Effector CD4-positive, alpha-beta T cell (primary cell): Measurements from ENCODE around the gene UBR4.

ENCODE experiments used
- DNase-seq: peaks from one replicate; pipeline ENCODE4 v3.0.0-alpha.2; 2020

The UBR4 gene

DNA sequence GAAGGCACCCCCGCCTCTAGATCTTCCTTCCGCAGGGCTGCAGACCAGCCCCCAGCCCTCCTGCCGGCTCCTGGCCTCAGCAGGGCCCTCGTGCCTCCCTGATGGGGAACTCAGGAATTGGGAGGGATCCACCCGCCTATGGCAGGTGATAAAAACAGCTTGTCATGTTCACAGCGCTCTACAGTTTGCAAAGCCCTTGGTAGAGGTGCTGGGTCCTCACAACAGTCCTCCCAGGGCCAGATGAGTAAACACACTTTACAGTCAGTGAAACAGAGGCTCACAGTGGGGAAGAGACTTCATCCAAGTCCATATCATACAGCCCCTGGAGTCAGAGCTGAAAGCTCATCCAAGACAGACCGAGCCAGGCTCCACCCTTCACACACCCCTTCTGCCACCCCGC is 156.6 kb downstream of the UBR4 start:
- DNase-seq = no peak

DNA sequence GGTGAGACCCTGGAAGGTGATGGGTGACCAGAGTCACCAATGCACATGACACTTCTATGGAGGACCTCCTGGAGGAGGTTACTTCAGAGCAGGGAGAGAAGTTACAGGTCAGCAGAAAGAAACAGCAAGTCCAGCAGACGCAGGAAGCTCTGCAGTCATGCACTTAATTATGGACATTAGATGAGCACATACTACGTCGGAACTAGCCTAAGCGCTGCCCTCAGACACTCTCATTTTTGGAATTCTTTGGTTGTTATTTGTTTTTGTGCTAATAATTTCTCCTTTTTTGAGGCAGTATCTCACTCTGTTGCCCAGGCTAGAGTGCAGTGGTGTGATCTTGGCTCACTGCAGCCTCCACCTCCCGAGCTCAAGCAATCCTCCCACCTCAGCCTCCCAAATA is 160.3 kb downstream of the UBR4 start:
- no peak for DNase-seq

DNA sequence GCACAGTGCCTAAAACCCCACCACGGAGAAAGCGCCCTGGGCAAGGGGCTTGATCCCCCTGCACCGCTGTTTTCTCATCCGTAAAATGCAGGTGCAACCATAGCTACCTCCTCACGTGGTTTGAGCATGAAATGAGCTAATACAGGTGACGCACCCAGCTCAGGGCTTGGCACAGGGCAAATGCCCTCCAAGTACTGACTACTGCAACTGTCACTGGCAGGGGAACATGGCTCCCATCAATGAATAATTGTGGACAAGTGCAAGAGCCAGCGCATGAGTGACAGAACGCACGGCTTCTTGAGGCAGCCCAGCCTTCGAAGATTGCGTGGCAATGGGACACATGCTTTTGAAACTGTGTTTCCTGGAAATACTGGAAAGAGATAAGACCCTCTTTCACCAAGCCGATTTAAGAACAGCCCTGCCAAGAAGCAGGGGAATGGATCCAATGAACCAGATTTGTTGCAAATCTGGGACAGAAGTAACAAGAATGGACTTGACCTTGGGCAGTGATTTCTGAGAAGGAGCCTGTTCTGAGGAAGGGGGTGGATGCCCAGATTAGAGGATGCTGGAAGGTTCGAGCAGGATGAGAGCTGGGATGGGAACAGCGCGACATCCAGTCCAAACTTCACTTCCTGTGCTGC is 160.8 kb downstream of the UBR4 start:
- DNase-seq = no peak

DNA sequence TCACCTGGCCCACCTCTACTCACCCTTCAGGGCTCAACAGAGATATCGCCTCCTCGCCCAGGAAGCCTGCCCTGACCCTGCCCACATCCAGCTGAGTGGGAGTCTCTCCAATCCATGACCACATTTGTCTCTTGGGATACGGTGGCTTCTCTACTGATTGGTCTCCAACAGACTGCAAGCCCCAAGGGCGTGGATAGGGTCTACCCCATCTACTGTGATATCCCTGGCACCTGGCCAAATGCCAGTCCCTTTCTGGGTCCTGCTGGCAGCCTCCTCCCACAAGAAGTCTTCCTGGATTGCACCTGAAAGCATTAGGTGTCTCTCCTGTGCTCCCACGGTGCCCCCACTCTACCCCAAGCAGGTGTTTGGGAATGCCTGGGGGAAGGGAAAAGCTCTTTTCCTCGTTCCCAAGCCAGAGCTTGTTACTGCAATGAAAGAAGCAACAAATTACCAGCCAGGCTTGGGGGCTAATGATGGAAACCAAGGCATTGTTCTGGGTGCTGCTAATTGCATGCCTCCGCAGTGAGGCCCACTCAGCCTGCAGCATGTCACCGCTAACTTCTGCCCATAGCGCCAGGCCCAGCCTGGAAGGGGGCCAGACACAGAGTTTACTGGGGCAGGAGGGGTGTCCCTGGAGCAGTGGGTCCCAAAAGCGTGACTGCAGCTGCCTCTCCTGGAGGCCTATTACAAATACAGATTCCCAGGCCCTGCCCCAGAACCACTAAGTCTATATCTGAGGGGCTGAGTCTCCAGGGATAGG is 162.9 kb downstream of the UBR4 start:
- no peak for DNase-seq

GRCh38 chr1:19045898-19046880 is 163.9 kb downstream of the UBR4 start:
- no peak for DNase-seq

DNA sequence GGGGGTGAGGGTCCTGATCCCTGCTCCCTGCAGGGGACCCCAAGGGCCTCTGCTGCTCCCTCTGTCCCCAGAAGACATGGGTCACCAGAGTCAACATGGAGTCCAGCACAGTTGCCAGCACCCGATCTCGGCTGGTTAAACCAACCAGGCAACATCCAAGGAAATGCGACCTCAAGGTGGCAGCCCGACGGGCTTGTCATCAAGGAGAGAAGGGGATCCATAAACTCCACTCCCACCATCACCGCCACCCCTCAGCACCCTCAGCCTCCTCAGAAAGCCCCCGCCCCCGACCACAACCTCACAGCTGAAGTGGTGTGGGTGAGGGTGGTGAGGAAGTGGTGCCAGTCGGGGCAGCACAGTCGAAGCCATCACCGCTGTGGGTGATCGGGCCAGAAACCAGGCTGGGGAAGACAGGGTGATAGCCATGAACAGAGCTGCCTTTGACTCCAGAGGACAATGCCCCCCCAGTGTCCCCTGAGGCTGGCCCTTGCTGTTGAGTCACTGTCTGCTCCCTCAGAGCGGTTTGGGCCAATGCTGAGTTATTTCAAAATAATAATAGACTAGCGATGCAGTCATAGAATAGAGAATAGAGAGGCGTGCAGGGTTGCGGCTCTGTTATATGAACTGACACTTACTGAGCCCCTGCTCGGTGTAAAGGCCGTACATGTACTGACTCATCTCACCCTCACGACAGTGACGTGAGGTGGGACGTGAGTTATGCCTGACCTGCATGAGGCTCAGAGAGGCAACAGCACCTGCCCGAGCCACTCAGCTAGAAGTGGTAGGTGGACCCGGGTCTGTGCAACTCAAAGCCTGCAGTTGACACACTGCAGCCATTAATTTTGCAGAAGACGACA is 164.9 kb downstream of the UBR4 start:
- DNase-seq = no peak

DNA sequence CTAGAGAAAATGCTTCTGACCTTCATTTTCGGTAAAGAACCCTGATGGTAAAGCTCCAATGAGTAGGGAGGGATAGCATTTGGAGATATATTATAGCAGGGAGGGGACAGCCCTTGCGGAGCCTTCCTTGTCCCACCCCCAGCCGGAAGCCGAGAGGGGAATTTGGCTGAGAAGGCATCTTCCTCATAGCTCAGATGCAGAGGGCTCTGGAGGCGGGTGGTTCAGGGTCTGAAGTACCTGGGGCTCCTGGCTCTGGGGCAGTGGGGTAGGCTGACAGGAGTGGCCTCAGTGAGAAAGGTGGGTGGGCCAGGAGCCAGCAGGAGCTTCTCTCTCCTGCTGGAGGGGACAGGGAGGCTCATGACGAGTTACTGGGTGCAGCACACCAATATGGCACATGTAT is 165.6 kb downstream of the UBR4 start:
- no peak for DNase-seq

- DNase-seq = no peak
Observed at GRCh38 chr1:19043579-19044443, 166.3 kb downstream of the UBR4 start.

DNA sequence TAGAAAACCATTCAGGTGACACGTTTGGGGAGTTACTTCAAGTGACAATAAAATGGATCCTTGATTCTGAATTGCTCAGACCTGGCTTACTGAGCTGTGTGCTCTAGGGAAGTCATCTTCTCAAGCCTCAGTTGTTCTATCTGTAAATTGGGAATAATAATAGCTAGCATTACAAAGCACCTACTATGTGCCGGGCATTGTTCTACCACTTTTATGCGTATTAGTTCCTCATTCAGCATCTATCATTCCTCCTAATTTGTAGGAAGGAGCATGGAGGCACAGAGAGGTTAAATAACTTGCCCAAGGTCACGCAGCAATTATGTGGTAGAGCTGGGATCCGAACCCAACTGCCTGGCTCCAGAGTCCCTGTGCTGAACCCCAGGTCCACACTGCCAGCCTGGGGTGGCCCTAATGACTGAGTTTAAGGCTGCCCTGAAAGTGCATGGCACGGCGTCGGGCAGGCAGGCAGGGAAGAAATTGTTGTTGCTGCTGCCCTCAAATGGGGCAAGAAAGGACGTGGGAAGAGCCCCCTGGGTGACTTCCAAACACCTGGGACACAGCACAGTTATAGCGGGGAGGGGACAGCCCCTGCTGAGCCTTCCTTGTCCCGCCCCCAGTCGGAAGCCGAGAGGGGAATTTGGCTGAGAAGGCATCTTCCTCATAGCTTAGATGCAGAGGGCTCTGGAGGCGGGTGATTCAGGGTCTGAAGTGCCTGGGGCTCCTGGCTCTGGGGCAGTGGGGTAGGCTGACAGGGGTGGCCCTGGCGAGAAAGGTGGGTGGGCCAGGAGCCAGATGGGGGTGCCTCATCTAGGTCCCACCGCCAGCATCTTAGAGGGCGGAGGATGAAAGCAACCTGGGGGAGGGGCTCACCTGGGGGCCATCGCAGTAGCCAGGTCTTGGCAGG is 167.1 kb downstream of the UBR4 start:
- DNase-seq = no peak

GRCh38 chr1:19040010-19040680 is 169.9 kb downstream of the UBR4 start:
- DNase-seq = no peak

DNA sequence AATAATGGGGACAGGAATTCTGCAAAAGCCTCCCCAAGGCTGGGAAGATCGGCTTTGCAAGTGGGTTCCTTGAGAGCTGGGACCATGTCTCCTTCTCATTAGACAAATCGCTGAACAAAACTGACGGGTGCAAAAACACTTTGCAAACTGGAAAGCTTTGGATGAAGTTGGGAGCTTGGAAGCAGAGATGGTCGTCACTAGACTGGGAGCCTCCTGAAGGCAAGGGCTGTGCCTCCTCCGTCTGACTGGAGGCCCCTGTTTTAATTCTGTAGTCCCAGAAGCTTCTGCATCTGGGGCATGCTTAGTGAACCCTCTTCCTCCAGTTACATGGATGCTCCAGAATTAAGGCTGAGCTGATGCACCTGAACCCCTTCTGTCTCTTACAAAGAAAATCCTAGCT is 171.3 kb downstream of the UBR4 start:
- no peak for DNase-seq

DNA sequence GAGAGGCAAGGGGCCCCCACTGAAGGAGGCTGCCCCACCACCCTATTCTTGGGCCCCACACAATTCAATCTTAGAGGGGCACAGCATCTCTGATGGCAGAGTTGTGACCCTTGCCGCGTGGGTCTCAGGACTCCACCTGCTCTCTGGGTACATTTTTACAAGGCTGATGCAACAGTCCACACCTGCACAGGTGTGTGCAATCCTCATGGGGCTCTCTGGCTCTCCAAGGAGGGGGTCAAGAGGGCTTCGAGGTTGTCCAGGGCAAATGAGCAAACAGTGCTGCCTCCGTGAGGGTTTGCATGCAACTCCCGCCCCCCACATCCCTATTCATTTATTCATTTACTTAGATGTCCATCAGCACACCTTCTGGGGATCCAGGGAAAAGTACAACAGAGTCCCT is 172.0 kb downstream of the UBR4 start:
- DNase-seq = no peak

- DNase-seq = no peak
Observed at GRCh38 chr1:19037659-19038058, 172.4 kb downstream of the UBR4 start.

GRCh38 chr1:19036813-19037605 is 173.1 kb downstream of the UBR4 start:
- DNase-seq = no peak

DNA sequence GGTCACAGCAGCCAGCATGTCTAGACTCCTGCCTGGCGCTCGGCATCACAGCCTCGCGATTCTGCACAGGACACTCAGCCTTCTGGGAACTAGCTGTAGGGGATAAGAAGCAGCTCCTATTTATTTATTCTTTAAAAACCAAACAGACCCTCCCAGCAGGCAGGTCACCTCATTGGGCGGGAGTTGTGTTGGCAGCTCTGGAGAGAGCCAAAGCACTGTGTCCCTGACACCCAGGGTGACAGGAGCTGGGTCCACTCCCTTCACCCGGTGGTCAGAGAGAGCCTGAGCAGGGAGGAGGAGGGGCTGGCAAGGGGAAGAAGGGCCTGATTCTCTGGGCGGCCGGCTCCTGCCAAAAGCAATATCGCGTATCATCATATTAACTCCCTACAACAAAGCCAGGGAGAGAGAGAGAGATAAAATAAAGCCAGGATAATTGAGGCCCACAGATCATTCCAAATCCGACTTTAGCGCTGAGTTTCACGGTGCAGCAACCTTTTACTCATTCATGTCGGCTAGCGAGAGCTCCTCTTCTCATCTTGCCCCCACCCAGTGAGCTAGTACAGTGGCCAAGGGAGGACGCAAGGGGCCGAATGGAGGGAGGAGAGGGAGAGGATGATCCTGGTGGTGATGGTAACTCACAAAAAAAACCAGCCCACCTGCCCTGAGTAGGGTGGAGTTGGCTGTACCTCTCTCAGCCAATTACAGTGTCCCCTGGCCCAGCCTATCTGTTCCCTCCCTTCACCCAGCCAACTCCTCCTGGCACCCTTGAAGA is 173.8 kb downstream of the UBR4 start:
- DNase-seq = no peak

- DNase-seq = no peak
Observed at GRCh38 chr1:19035377-19036040, 174.6 kb downstream of the UBR4 start.

DNA sequence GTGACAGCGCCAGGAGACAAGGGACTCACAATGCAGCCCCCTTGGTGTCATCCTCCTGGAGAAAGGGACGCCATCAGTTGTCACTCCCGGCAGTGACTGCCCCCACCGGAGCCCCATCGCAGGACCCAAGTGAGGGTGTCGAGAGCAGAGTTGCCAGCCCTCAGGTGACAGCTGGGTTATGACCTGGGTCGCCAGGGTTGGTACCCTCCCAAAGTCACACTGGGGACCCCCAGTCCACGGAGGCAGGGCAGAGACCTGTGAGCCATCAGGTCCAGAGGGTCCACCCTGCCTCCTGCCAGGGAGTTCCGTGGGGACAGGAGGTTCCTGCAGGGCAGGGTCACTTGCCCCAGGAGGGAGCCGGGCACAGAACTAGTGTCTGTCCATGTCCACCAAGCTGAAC is 175.3 kb downstream of the UBR4 start:
- DNase-seq = no peak
